HG02840 (cell line): ENCODE measurements around the gene FHL1.
A peak's percentile ranks its signal among the peaks of the same experiment; 100 is the strongest.

Experiments
- ATAC-seq: cut with Tn5 transposase; IDR thresholded peaks from one replicate; pipeline ENCODE4 v1.9.1; 2021; ENCODE audit warnings: mild to moderate bottlenecking, moderate library complexity, moderate number of reproducible peaks; ENCODE audit not compliant: unreplicated experiment, low FRiP score

The FHL1 gene

DNA sequence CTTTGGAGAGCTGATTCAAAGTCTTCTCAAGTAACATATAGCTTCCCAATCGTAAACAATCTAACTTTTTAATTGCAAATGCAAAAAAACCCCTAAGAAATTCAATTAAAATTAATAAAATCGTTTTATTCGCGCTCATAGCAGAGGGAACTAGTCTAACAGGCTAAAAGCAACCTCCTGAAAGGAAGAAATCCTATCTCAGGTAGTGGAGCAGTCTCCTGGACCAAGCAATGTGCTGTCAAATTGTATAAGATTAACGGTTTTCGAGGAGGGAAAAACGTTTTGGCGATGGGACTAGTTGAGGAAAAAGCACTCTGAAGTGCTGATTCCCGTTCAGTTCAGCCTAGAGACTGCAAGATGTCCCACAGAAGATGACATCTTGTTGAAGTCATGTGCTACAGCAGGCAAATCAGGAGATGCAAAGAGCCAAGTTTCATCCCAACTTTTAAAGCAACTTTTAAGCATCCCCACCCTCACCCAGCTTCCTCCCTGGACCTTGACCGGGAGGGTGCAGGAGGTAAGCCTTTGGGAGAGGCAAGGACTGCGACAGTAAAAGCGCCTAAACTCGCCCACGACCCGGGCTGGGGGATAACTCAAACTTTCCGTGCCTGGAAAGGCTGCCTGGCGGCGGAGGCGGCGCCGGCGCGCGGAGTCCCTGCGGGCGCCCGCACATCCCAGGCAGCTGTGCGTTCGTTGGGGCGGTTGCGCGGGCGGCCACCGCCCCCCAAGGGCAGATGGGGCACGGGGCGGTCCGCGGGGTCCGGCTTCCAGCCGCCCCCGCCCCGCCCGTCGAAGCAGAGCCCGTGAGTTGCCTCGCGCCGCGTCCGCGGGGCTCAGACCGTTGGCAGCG, 103.1 kb downstream of the FHL1 start:
- peak; percentile 30 for ATAC-seq

DNA sequence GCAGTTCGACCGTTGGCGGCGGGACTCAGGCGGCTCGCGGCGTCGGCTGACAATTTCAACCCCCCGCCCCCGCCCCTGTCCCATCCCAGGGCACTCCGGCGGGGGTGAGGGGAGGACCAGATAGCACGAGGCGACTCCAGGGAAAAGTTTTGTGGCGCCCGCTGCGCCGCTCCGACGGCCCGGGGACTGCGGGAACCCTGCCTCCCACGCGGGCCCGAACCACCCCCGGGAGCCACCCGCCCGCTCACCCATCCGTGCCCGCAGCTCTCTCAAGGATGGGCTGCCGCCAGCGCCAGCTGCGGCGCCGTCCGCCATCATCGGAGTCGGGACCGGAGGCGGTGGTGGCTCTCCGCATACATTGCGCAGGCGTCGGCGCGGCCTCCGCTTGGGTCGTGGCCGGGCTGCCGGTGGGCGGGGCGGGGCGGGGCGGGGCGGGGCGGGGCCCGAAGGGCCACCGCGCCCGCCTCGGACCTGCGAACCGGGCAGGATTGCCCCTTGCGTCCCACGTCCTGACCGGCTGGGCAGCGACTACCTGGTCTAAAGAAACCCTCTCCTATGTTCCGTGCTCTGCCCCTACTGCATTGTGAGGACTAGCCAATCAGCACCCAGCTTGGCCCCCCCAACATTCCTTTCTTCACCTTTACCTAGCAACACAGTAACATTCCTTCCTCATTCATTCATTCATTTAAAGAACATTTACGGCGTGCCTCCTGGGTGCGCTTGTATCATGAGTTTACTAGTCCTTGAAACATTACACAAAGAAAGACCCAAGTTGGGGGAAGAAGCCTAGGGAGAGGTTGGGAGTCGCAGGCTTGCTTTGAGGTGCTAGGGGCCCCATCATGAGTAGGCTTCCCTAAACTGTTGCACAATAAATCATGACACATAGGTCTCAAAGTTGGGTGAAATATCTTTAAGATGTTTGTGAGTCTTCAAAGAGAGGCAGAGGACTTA, 104.0 kb downstream of the FHL1 start, which contains the start of gene MAP7D3:
TSS of gene MAP7D3 (minus strand) at position 360 of the 951 bp plus-strand sequence. CDS start at position 318, 42 bp downstream.
- peak; percentile 83 for ATAC-seq

DNA sequence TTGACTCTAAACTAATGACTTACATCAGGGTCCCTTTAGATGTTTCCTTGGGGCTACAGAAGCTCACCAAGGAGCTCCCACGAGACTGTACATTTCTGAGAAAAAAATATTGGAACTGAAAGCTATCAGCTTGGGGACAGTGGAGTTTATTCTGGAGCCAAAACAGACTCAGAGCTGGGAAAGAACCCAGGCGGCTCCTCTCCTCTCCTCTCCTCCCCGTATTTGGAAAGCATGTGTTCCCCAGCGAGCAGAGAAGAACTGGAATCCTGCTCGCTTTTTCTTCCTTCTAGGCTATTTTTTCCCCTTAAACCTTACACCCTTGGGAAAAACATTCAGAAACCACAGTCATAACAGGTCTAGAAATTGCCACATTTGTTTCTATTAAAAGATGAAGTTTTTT, 108.2 kb downstream of the FHL1 start:
- no peak for ATAC-seq

DNA sequence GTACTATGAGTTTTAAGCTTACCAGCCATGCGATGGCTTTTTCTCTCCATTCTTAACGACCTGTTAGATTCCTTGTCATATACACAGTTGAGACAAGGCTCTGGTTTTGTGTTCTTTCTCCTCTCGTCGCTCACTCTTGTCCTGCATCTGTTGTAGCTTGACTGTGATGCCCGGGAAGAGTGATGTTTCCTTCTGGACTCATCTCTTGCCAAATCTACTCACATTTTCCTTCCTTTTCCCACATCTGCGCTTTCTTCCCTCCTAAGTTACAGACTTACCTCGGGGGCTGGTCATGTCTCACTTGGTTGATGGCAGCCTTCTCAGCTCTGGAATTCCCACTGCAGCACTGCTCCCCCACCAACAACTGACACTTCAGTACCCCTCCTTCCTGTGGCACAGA, 108.7 kb downstream of the FHL1 start:
- ATAC-seq, result no peak

DNA sequence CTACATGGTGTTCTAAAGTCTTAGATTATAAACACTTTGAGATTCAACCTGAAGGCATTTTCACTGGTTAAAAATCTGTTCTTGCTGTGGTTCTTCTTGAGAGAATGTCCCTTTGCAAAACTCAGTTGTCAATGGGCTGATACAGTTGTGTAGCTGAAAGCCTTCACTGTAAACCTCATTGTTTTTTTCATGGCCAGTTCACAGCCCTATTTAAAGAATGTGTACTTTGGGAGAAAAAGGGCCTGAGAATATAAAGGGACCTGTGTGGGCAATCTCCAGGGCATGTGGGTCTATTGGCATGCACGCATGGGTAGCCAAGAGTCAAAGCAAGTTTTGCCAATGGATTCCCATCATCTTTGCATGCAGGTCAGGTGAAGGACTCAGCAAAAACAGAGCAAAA, 111.6 kb downstream of the FHL1 start:
- ATAC-seq, result no peak

DNA sequence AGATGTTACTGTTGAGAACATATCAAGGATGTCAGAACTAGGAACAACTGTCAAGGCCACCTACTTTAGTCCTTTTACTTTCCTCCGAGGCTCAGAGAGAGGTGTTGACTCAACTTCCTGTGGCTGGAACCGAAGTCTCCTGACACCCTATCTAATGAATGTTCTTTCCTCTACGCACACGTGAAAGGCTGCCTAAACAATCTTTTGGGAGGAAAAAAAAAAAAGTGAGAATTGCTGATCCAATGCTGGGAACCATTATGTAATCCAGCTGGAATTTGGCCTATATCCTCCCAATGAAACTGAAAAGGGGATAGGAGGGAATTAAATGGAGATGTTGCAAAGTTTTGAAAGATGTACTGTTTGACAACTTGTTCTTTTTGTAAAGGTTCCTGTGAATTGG, 112.2 kb downstream of the FHL1 start:
- ATAC-seq, result no peak

DNA sequence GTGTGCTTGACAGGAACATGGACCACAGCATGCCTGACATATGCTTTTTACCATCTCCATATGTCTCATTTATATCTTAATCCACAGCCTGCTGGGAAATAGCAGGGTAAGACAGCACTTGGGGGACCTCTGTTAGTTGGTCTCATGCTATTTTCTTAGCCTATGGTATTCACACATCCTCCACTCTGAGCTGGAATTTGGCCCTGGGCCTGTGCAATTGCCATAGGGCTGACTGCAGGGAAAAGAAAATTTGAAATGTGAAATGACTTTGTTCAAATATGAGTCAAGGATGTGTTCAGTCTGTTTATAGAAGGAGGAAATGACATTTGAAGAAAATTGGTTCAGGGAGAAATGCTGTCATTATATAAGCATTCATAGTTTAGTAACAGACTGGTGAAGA, 113.4 kb downstream of the FHL1 start:
- no peak for ATAC-seq
